Nasal cavity respiratory epithelium epithelial cell of viscerocranial mucosa (primary cell): ENCODE results near the gene ARHGAP28. TPM values are rescaled to one million over a fixed set of nuclear protein-coding genes. Genes with fewer than 3 reads are reported as not detected.

Experiments used
- total RNA-seq: library from RNA; depleted of rRNA; stranded (reverse); fragments of >200 nt; gene quantifications from 2 replicates; pipeline ENCODE4 v1.2.3, GENCODE V29; 2014

ARHGAP28 gene
- total RNA-seq: under 0.01 and 6.0 TPM in 2 replicates

GRCh38 chr18:6729247-6730091 lies at the start of gene ARHGAP28:
Gene ARHGAP28 (plus strand): TSS chr18:6729716. CDS start chr18:6729822, 106 bp downstream.

